ENCODE measurements around the gene SLC25A24.
"Not testable (repeated sequence)": the region's sequence is repeated elsewhere in the genome, so short reads cannot be mapped to it uniquely, and the experiment has no call there.

Gene SLC25A24

DNA sequence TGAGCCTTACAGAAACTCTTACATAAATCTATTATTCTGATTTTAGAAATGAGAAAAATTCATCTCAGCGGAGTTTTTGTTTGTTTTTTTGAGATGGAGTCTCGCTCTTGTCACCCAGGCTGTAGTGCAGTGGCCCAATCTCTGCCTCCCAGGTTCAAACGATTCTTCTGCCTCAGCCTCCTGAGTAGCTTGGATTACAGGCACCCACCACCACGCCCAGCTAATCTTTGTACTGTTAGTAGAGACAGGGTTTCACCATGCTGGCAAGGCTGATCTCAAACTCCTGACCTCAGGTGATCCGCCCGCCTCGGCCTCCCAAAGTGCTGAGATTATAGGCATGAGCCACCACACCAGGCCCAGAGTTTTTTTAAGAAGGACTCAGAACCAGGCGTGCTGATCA is 60.6 kb downstream of the SLC25A24 start:
- DNase-seq (ENCODE audit: low read depth), result not testable (repeated sequence)

DNA sequence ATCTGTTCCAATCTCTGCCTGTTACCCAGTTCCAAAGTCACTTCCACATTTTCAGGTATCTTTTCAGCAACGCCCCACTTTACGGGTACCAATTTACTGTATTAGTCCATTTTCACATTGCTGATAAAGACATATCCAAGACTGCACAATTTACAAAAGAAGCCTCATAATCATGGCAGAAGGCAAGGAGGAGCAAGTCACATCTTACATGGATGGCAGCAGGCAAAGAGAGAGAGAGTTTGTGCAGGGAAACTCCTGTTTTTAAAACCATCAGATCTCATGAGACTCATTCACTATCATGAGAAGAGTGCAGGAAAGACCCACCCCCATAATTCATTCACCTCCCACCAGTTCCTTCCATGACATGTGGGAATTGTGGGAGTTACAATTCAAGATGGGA is 67.0 kb downstream of the SLC25A24 start:
- DNase-seq (ENCODE audit: low read depth), result not testable (repeated sequence)

DNA sequence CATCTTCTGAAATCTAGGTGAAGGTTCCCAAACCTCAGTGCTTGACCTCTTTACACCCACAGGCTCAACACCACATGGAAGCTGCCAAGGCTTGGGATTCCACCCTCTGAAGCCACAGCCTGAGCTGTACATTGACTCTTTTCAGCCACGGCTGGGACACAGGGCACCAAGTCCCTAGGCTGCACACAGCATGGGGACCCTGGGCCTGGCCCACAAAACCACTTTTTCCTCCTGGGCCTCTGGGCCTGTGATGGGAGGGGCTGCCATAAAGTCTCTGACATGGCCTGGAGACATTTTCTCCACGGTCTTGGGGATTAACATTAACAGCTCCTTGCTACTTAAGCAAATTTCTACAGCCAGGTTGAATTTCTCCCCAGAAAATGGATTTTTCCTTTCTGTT is 67.8 kb downstream of the SLC25A24 start:
- not testable (repeated sequence) for DNase-seq (ENCODE audit: low read depth)

DNA sequence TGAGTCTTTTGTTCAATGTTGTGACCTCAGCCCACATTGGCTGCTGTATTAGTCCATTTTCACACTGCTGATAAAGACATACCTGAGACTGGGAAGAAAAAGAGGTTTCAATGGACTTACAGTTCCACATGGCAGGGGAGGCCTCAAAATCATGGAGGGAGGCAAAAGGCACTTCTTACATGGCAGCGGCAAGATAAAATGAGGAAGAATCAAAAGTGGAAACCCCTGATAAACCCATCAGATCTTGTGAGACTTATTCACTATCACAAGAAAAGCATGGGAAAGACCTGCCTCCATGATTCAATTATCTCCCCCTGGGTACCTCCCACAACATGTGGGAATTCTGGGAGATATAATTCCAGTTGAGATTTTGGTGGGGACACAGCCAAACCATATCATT is 68.9 kb downstream of the SLC25A24 start:
- not testable (repeated sequence) for DNase-seq (ENCODE audit: low read depth)

DNA sequence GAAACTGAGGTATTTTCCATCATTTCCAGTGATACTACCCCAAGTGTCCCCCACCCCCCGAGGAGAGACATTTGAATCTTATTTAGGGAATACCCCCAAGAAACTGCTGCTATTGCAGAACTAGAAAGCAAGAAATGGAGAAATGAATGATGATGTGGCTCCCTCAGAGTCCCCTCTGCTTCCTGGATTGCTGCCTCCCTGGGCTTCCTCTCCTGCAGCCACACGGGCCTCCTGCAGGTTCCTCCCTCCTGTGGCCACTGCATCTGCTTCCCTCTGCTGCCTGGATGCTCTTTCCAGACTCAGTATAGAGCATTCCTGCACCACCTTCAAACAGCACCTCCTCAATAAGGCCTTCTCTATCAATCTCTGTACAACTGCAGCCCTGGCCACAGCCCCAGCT is 69.3 kb downstream of the SLC25A24 start:
- DNase-seq (ENCODE audit: low read depth), result no peak

DNA sequence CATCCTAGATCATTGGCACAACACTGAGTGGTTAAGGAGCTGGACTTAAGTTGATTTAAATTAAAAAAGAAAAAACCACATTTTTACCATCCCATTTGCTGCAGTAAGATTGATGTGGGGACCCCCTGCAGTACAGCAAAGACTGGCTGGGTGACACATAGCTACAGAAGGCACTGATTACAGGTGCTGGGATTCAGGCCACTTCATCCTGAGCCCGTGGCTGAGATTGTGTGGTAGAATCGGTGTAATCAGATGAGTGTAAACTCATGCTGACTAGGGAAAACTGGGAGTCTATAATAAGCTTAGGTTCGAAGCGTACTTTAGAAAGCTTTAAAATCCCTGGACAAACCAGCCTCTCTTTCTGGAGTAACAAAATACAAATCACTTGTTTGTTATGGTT is 70.1 kb downstream of the SLC25A24 start:
- no peak for DNase-seq (ENCODE audit: low read depth)

DNA sequence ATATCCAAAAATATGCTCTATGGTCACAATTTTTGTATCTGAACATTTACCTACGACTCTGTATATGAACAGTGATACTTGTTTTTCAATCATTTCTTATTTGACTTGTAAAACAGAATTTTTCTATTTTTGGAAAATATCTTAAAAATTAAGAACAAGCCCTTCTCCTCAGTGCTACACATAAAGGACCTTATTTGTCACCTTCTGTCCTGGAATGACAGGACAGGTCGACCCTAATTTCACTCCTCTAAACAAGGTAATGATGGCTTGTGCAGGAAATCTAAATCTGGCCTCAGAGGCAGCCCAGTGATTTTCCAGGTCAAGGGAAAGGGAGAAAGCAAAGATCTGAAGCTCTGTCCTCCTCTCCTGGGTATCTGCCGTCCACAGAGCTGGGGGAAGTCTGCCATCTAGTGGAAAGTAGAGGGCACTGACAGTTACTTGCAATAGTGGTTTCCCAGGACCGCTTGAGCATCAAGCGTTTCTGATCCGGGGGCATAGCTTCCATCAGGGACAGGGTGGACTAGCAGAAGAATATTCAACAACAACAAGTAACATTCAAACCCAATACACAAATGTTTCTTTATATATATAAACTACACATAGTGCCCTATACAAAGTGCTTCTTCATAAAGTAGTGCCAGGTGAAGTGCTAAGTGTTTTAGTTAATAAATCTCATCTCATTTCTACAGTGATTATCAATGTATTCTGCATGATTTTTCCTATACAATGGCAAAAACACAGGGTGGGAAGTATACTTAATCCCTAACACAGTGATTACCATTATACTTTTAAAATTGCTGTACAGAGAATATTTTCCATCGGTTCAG is 74.6 kb downstream of the SLC25A24 start:
- DNase-seq (ENCODE audit: low read depth), result peak; percentile 37

DNA sequence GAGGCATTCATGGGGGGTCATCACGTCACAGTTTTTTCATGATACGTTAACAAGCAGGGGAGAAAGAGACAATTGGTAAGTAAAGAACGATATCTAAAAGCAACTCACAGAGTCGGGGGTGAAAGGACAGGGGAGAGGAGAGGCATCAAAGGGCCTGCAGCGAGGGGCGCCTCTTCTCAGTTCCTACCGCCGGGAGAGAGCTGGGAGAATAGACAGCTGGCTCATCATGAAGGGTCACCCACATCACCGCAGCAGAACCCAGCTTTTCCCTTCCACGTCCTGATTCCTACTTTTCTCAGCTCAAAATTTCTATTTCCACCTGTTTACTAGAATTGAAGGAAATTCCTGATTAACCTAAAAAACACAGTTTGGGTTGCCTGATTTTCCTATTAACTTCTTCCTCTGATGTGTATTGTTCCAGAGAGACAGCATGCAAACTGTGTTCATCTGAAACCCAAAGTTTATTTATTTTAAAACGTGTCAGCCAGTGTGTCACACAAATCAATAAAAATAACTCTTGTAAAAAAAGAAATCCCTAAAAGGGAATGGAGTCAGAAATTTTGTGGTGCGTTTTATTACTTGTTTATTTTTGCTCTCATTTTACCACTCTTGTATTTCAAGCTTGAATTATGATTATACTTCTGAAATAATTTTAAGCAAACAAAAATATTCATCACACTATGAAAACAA is 75.4 kb downstream of the SLC25A24 start:
- DNase-seq (ENCODE audit: low read depth), result no peak

DNA sequence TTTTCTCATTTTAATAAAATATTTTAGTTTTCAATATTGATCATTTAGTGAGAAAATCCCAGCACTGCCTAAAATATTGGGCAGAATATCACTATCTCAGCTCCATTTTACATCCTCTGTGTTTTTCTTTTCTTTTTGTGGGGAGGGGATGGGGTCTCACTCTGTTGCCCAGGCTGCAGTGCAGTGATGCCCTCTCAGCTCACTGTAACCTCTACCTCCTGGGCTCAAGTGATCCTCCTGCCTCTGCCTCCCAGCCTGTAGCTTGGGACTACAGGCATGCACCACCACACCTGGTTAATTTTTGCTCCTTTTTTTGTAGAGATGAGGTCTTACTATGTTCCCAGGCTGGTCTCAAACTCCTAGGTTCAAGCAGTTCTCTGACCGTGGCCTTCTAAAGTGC is 76.1 kb downstream of the SLC25A24 start:
- DNase-seq (ENCODE audit: low read depth), result no peak

DNA sequence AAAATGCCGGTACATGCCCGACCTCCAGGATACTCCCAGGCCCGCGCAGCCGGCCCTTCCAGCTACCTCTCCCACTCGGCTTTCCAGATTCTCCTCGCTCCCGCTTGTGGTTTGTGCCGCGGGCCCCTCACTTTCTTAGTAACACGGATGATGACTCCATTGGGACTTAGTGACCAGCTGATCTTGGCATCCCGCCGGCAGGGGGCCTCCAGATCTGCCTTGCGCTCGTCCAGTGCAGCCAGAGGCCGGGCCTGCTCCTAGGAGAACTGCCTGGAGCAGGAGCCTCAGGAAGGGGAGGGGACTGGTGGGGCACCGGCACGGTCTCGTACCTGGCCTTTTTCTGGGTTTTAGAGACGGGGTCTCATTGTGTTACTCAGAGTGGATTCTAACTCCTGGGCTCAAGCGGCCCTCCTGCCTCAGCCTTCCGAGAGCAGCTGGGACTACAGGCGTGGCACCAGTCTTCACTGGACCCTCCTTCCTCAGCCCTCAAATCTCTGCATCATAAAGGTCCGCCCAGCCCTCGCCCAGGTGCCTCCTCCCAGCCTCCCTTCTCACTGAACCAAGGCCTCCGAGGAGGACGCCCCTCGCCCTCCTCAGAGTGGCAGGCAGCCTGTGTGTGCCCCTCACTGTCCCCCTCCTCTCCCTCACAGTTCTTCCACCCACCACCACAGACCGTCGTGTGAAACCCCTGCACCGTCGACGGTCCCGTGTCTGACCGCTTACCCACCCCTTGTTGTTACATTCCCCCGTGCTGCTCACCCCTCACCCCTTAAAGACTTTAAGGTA is 78.6 kb downstream of the SLC25A24 start:
- DNase-seq (ENCODE audit: low read depth), result no peak

DNA sequence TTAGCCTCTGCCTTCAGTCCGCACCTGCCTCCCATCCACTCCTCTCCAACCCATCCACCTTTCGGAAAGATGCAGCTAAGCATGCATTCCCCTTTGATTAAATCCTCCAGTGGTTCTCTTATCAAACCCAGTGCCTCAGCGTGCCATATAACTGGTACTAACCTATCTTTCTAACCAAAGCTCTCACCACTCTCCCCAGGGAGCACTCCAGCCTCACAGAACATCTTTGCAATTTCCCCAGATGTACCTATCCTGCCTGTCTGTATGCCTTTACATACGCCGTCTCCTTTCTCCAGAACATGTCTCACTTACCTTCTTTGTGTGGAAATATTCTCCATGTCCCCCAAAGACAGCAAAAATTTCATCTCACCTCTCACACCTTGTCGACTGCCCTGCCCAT is 80.0 kb downstream of the SLC25A24 start:
- no peak for DNase-seq (ENCODE audit: low read depth)

DNA sequence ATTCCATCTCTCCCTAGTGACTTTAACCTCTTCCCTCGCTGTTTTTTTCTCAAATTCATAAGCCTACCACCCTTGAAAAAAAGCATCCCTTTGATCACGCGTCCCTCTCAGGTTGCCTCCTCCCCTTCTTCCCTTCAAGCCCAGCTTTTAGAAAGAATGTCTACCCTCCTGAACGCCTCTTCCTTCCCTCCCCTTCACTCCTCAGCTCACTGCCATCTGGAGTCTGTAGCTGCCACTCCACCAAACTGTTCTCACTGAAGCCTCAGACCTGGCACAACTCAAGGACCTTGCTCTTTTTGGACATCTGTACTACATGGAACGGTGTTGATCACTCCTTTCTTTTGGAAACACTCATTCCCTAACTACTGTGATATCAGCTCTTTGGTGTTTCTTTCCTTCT is 80.6 kb downstream of the SLC25A24 start:
- DNase-seq (ENCODE audit: low read depth), result no peak

DNA sequence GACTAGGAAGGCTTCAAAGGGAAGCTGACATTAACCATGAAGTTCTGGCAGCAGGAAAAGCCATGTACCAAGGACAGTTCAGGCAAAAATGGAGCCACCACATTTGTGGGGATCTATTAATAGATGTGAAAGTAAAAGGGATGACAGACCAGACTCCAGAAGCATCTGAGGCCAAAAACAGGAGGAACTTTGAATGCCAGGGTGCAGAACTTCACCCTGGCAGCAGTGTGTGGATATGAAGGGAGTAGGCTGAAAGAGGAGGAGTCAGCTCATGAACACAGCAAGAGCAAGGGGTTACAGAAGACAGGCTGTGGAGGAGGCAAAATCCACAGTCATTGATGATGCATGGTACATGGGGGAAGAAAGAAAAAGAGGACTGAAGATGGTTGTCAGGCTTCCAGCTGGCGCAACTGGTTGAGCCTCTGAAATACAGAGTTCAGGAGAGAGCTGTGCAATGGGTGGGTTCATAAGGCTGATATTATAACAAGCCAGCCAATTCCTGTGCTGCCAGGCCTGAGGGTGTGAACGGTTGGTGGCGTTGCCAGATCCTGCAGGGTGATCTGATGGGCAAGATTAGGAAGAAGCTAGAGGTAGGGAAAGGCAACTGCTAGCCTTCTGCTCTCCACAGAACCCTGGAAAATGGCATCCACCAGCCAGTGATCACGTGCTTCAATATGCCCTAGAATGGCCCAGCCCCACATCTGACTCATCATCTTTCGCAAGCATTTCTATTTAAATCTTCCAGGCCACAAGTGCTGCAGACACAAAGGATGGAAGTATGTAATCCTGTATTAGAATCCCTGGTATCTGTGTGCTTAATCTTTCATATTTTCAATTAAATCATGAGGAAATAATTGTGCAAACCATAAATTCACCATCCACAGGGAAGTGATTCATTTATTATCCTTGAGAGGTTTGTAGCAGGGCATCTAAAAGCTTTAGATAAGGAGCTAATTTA is 81.9 kb downstream of the SLC25A24 start:
- DNase-seq (ENCODE audit: low read depth), result no peak

DNA sequence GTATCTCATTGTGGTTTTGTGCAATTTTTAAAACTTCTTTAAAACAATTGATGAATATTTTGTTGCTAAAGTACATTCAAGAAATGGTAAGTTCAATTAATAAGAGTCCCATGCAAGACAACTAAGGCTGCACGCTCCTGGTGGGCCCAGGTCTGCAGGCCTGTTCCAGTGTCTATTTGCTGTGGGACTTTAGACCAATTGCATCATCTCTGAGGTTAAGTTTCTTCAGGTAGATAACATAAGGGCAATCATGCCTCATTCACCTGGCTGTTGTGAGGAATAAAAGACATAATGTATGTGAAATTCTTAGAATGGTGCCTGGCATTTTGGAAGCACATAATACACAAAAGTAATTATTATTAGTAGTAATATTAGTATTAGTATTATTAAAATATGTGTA is 82.9 kb downstream of the SLC25A24 start:
- DNase-seq (ENCODE audit: low read depth), result no peak

DNA sequence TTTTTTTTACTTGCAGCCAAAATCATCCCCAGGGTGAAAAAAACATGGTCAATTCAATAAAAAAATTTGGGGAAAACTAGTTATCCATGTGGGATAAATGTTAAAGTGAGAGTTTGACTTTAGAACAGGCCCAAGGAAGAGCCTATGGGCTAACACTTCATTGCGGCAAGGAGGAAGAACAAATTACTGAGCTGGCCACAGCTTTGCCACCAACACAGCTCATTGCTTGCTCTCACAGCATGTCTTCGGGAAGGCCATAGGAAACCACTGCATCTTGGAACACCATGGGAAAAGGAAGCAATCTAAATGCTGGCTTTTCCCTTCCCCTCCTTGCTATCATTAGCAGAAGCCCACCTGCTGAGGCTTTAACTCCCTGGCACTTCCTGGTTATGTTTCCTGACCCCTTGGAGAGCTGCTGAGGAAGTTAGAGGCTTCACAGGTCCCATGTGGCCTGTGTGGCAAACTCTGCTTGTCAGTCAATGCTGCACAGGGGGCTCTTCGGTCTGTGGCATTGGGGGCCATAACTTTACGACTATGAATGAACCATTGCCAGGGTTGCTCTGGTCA is 86.0 kb downstream of the SLC25A24 start:
- DNase-seq (ENCODE audit: low read depth), result no peak

DNA sequence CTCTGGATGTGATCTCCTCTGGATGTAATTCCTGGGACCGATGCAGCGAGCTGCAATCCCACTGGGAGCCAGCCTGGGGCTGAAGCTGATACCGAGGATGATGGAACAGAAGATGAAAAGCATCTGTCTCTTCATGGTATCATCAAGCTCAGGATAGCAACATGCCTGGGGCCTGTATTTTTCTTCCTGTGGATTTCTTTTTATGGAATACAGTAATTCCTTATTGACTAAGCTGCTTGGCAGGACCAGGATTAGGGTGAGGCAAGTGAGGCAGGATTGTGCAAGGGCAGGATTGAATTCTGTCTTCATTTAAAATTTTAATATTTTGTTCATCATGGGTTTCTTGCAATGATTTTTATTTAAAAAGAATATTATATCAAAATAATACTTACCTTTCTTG is 86.6 kb downstream of the SLC25A24 start:
- DNase-seq (ENCODE audit: low read depth), result no peak

DNA sequence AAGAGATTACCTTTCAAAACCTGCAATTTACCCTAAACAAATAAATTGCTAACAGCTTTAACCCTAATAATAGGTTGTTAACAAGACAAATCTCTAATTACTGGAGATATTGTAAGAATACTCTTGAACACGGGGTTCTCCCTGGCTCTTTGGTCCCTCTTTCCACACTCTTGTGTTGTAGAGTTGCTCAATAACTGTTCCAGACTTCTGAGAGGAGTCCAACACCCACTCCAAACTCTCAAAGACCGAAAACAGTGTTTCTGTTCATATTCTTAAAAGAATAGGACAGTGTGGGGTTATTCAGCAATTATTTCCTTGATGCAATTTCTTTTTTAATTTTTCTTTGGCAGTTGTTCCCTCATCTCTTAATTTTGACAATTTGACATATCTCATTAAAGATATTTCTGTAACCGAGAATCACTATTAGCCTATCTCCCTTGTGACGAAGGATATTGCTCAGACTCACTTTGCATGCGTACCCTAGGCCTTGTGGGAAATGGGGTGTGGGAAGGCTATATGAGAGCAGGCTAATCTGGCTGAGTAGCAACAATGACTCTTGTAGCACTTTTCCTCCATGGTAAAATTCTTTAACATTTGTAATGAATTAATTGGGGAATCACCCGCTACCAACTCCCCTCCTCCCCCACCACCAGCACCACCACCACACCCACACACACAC is 90.7 kb downstream of the SLC25A24 start:
- no peak for DNase-seq (ENCODE audit: low read depth)

DNA sequence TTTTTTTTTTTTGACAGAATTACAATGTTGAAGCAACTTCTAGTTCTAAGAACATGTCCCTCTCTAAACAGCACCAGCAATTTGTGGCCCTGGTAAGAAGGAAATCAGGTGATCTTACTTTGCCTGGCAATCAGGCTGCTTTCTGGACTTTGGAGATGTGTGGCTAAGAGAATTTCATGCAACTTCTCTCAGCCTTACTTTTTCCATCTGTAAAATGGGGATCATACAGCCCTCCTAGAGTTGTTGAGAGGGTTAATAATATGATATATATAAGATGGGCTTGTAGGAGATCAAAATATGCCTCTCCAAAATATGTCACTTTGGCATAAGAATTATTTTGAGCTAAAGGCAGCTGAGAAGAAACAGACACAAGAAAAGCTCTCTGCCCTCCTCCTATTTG is 92.0 kb downstream of the SLC25A24 start:
- no peak for DNase-seq (ENCODE audit: low read depth)

DNA sequence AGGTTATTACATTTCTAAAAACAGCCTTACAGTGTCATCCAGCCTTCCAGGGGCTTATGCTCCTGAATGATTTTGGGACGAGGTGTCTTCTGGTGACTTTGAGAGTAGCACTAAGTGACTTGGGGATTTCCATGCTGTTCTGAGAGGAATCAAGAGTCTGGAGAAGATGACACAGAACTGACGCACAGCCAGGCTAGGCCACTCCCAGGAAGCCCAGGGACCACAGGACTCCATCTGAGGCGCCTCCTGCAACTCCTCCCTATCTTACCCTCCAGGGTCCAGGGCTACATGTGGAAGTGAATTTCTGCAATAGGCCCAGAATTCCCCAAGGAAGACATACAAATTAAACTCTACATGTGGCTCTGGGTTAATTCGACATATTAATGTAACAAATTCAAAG is 92.5 kb downstream of the SLC25A24 start:
- no peak for DNase-seq (ENCODE audit: low read depth)

DNA sequence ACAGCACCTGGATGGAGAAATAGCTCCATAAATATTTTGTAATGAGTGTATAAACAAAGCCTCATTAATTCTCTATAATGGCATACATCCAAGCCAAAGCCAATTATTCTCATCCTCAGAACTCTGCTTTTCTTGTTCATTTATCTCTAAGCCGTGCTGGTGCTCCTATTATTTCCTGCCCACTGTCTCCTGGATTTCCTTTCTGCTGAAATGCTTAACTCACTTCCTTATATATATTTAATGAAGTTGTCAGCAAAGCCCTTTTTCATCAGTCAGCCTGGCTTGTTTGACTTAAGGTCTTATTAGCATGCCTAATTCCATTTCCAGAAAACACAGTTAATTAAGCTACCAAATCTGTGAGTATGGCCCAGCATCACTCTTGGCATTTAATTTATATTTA is 93.4 kb downstream of the SLC25A24 start:
- no peak for DNase-seq (ENCODE audit: low read depth)

DNA sequence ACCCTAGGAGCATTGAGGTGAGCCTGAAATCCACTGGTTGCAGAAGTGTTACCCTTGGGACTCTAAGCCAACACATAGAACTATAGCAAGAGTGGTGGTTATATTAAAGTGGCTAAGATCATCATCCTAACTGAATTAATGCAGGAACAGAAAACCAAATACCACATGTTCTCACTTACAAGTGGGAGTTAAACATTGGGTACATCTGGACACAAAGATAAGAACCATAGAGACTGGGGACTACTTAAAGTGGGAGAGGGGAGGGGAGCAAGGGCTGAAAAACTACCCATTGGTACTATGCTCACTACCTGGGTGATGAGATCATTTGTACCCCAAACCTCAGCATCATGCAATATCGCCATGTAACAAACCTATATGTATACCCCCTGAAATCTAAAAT is 100.0 kb downstream of the SLC25A24 start:
- no peak for DNase-seq (ENCODE audit: low read depth)
